Endothelial cell of coronary artery (primary cell): Measurements from ENCODE around the gene SNX11. TPM values are rescaled to one million over a fixed set of nuclear protein-coding genes. Genes with fewer than 3 reads are reported as not detected.

Experiments used
- total RNA-seq: library from RNA; depleted of rRNA; stranded (reverse); fragments of >200 nt; gene quantifications from 2 replicates; pipeline ENCODE4 v1.2.3, GENCODE V29; 2014

Gene SNX11
- total RNA-seq: 13.8 and 15.8 TPM in 2 replicates

GRCh38 chr17:48107137-48108055 is at the start of gene SNX11:
Gene SNX11, plus strand, starts transcription at chr17:48107766. Its CDS starts 4,278 bp downstream, at chr17:48112044.

GRCh38 chr17:48101012-48101720 is 6.4 kb upstream of the SNX11 start, which contains the start of gene CBX1:
Gene CBX1, minus strand, starts transcription at chr17:48101478. Its CDS starts 24,474 bp downstream, at chr17:48077004.

Other genes with a start within 250 kb of the SNX11 start
- 0.90 and 1.6 TPM in 2 replicates for gene SP2, start 211.5 kb upstream of the SNX11 start, total RNA-seq
- gene PNPO, start 166.2 kb upstream of the SNX11 start, total RNA-seq: 17.7 and 24.7 TPM in 2 replicates
- gene PRR15L, start 149.9 kb upstream of the SNX11 start, total RNA-seq: not detected in 2 replicates
- gene CDK5RAP3, start 136.7 kb upstream of the SNX11 start, total RNA-seq: 58.7 and 68.2 TPM in 2 replicates
- gene COPZ2, start 70.0 kb upstream of the SNX11 start, total RNA-seq: 5.3 and 10.5 TPM in 2 replicates
- 98.9 and 104 TPM in 2 replicates for gene NFE2L1, start 59.4 kb upstream of the SNX11 start, total RNA-seq
- 50.6 and 56.1 TPM in 2 replicates for gene CBX1, start 6.3 kb upstream of the SNX11 start, total RNA-seq